Mesenchymal stem cell (in vitro differentiated cells and primary cell): Measurements from ENCODE around the gene CNKSR3. TPM values are rescaled to one million over a fixed set of nuclear protein-coding genes. Genes with fewer than 3 reads are reported as not detected.

ENCODE experiments used
- DNase-seq: peaks from one replicate; pipeline ENCODE4 v3.0.0-alpha.2; 2013
- H2AFZ ChIP-seq: one replicate; pipeline ENCODE4 v1.6.1; 2013; ENCODE audit warnings: low read depth, mild to moderate bottlenecking, control low read depth, inconsistent platforms, low read length, moderate library complexity
- H2AK5ac ChIP-seq: 2 replicates; pipeline ENCODE4 v1.6.1; 2013; ENCODE audit warnings: low read length, moderate library complexity, mild to moderate bottlenecking, inconsistent platforms; ENCODE audit not compliant: severe bottlenecking
- H2BK120ac ChIP-seq: one replicate; pipeline ENCODE4 v1.6.1; 2013; ENCODE audit warnings: low read depth, mild to moderate bottlenecking, inconsistent platforms, low read length, moderate library complexity
- H2BK12ac ChIP-seq, 2 experiments: one replicate each; pipeline ENCODE4 v1.6.1; 2013; ENCODE audit warnings: inconsistent platforms in 2 of 2, low read length in 2 of 2, mild to moderate bottlenecking in 2 of 2, moderate library complexity in 2 of 2, control low read depth in 1 of 2
- H2BK15ac ChIP-seq: one replicate; pipeline ENCODE4 v1.6.1; 2013; ENCODE audit warnings: mild to moderate bottlenecking, low read depth, inconsistent platforms; ENCODE audit not compliant: poor library complexity, severe bottlenecking
- H2BK5ac ChIP-seq: 2 replicates; pipeline ENCODE4 v1.6.1; 2013; ENCODE audit warnings: low read depth, mild to moderate bottlenecking, low read length, control low read depth, inconsistent platforms; ENCODE audit not compliant: poor library complexity, severe bottlenecking
- H3K14ac ChIP-seq, 2 experiments: one replicate each; pipeline ENCODE4 v1.6.1; 2013; ENCODE audit warnings: inconsistent platforms in 2 of 2, low read length in 2 of 2, control low read depth in 1 of 2, mild to moderate bottlenecking in 1 of 2, moderate library complexity in 1 of 2
- H3K18ac ChIP-seq, 2 experiments: one replicate each; pipeline ENCODE4 v1.6.1; 2013; ENCODE audit warnings: inconsistent platforms in 2 of 2, low read length in 2 of 2, control low read depth in 1 of 2, low read depth in 1 of 2, mild to moderate bottlenecking in 1 of 2
- H3K23ac ChIP-seq, 2 experiments: one replicate each; pipeline ENCODE4 v1.6.1; 2013; ENCODE audit warnings: inconsistent platforms in 2 of 2, low read length in 2 of 2, mild to moderate bottlenecking in 2 of 2, moderate library complexity in 2 of 2, control low read depth in 1 of 2
- H3K27ac ChIP-seq: 2 replicates; pipeline ENCODE4 v1.5.1; 2013; ENCODE audit warnings: mild to moderate bottlenecking, moderate library complexity, low read length, control low read depth, inconsistent platforms; ENCODE audit not compliant: poor library complexity, severe bottlenecking
- H3K27me3 ChIP-seq, 2 experiments: 2 replicates each; pipeline versions ENCODE4 v1.6.1 to v1.7.0; 2013; ENCODE audit warnings: low read length in 2 of 2, mild to moderate bottlenecking in 2 of 2, moderate library complexity in 2 of 2, control low read depth in 1 of 2, inconsistent platforms in 1 of 2; ENCODE audit not compliant: control insufficient read depth in 1 of 2, insufficient read depth in 1 of 2
- H3K36me3 ChIP-seq, 2 experiments: 2 replicates each; pipeline versions ENCODE4 v1.6.1 to v1.7.0; 2013; ENCODE audit warnings: low read length in 2 of 2, control low read depth in 1 of 2, inconsistent platforms in 1 of 2, low read depth in 1 of 2, mild to moderate bottlenecking in 1 of 2; ENCODE audit not compliant: insufficient read depth in 2 of 2, control insufficient read depth in 1 of 2
- H3K4ac ChIP-seq, 2 experiments: one replicate each; pipeline ENCODE4 v1.6.1; 2013; ENCODE audit warnings: inconsistent platforms in 2 of 2, low read length in 2 of 2, mild to moderate bottlenecking in 2 of 2, moderate library complexity in 2 of 2, control low read depth in 1 of 2, low read depth in 1 of 2
- H3K4me1 ChIP-seq: 2 replicates; pipeline ENCODE4 v1.6.1; 2013; ENCODE audit warnings: low read depth, low read length, control low read depth; ENCODE audit not compliant: control insufficient read depth, insufficient read depth
- H3K4me2 ChIP-seq: 2 replicates; pipeline ENCODE4 v1.6.1; 2013; ENCODE audit warnings: low read length, mild to moderate bottlenecking, inconsistent platforms; ENCODE audit not compliant: poor library complexity, severe bottlenecking
- H3K4me3 ChIP-seq, 2 experiments: 2 replicates each; pipeline versions ENCODE4 v1.5.1 to v1.7.0; 2013; ENCODE audit warnings: low read length in 2 of 2, mild to moderate bottlenecking in 2 of 2, control low read depth in 1 of 2, low read depth in 1 of 2; ENCODE audit not compliant: insufficient read depth in 1 of 2
- H3K79me1 ChIP-seq: replicated peaks from 2 replicates; pipeline ENCODE4 v1.6.1; 2013; ENCODE audit warnings: mild to moderate bottlenecking, control low read depth, low read length, inconsistent platforms; ENCODE audit not compliant: poor library complexity, severe bottlenecking
- H3K9ac ChIP-seq: 2 replicates; pipeline ENCODE4 v1.7.0; 2013; ENCODE audit warnings: mild to moderate bottlenecking, low read length, moderate library complexity
- H3K9me3 ChIP-seq: 2 replicates; pipeline ENCODE4 v1.7.0; 2013; ENCODE audit warnings: mild to moderate bottlenecking, low read length; ENCODE audit not compliant: control insufficient read depth
- H4K8ac ChIP-seq: one replicate; pipeline ENCODE4 v1.6.1; 2013; ENCODE audit warnings: inconsistent platforms, mild to moderate bottlenecking, low read length, moderate library complexity
- H4K91ac ChIP-seq: one replicate; pipeline ENCODE4 v1.6.1; 2013; ENCODE audit warnings: mild to moderate bottlenecking, low read length, inconsistent platforms
- WGBS: methylation state at CpG from one replicate; pipeline ENCODE4 v1.1.7; 2013; ENCODE audit warnings: mixed read lengths; 5-methylcytosine and 5-hydroxymethylcytosine counted together
- polyA plus RNA-seq, 2 experiments: library from polyadenylated mRNA; stranded (reverse); fragments of 200-250 nt; gene quantifications; one replicate each; pipeline ENCODE4 v1.2.3, GENCODE V29; 2013

The CNKSR3 gene
- polyA plus RNA-seq (2013, experiment 1 of 2), result 5.2 TPM
- polyA plus RNA-seq (2013, experiment 2 of 2), result 5.6 TPM

DNA sequence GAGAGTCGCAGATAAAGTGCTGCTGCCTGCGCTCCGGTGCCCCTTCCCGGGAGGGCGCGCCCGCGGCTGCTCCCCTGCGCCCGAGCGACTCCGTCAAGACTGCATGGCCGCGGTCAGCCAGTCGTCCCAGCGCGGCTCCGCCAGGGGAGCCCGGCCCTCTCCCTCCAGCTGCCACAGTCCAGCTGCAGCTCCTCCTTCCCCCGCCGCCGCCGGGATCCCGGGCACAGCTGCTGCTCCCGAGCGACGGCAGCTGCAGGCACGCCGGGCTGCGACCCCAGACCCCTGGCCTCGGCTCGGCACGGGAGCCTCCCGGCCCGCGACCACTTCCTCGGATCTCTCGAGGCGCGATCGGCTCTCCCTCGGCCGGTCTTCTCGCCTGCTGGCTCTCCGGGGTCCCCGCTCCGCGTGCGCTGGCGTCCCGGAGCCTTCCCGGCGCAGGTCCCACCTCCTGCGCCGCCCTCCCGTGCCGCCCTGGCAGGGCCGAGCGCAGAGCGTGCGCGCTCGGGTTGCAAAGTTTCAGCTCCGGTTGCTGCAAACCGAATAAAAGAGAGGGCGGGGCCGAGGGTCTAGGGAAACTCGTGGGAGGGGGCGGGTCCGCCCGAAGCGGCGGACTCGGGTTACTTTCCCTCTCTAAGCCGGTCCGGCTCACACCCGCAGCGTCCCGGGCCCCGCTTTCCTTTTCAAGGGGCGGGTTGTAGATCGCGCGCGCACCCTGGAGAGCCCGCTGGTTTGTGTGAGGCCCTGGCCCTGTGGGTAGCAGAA is at the start of gene CNKSR3:
CNKSR3 (minus strand) TSS at position 542 of the 762 bp plus-strand sequence. CDS start 571 bp downstream, outside the sequence.
- Histone ChIP-seq H3K36me3 (no peaks in the 10 kb centered on the region), H3K9ac (peak within 1 kb of the TSS; percentile 84), H2AFZ (peak within 1 kb of the TSS; percentile 94), H3K9me3 (no peaks in the 10 kb centered on the region), H2BK12ac (peak within 1 kb of the TSS in 1 of 2 experiments; percentile 98), H3K18ac (peak within 1 kb of the TSS; percentile 96 to 97), H2AK5ac (no peak within 1 kb of the TSS), H4K8ac (peak within 1 kb of the TSS; percentile 76), H4K91ac (peak within 1 kb of the TSS; percentile 72), H3K4me3 (peak within 1 kb of the TSS; percentile 91 to 96), H3K4ac (peak within 1 kb of the TSS; percentile 46 to 82), H3K79me1 (peaks cover 4% of the 10 kb centered on the region), H2BK5ac (peak within 1 kb of the TSS; percentile 97), H3K23ac (peak within 1 kb of the TSS in 1 of 2 experiments; percentile 93), H2BK15ac (peak within 1 kb of the TSS; percentile 76), H3K4me2 (peak within 1 kb of the TSS; percentile 41), H3K4me1 (peaks cover 7% of the 10 kb centered on the region), H2BK120ac (peak within 1 kb of the TSS; percentile 36), H3K14ac (peak within 1 kb of the TSS in 1 of 2 experiments; percentile 95), H3K27ac (peak within 1 kb of the TSS; percentile 94), H3K27me3 (no peaks in the 10 kb centered on the region)
- peak; percentile 95 for DNase-seq
- under 1% methylated on average over 78 of the region's 86 CpGs for WGBS

GRCh38 chr6:154558984-154559383 is 48.5 kb upstream of the CNKSR3 start:
- Histone ChIP-seq H4K8ac (no peak overlapping the region), H3K4me1 (peaks cover 8% of the 10 kb centered on the region), H3K4me3 (no peak overlapping the region), H2BK15ac (no peak overlapping the region), H4K91ac (no peak overlapping the region), H3K9me3 (no peaks in the 10 kb centered on the region), H2BK5ac (no peak overlapping the region), H3K79me1 (no peaks in the 10 kb centered on the region), H2BK120ac (no peak overlapping the region), H3K27me3 (peaks cover 0 to 11% of the 10 kb centered on the region in 2 experiments), H3K27ac (no peak overlapping the region), H3K9ac (no peak overlapping the region), H3K14ac (no peak overlapping the region), H3K18ac (no peak overlapping the region), H3K36me3 (no peaks in the 10 kb centered on the region), H3K4ac (no peak overlapping the region), H3K4me2 (no peak overlapping the region), H2AFZ (no peak overlapping the region), H2BK12ac (no peak overlapping the region), H2AK5ac (no peak overlapping the region), H3K23ac (no peak overlapping the region)
- DNase-seq, result no peak
- 48% methylated on average over 5 of the region's 5 CpGs for WGBS

DNA sequence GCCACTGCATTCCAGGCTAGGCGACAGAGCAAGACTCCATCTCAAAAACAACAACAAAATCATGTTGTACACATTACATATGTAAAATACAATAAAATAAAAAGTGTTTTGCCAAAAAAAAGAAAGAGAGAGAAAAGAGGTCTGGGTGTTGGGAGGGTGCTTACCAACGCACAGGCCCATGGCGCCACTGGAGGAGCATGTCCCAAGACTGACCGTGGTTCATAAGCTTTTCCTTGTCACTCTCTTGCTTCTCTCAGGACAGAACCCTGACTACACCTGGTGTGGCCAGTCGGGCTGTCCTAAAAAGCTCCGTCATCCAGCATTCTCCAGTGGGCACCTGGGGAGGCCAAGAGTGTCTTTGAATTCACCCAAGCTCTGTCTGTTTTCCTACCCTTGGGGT is 48.0 kb upstream of the CNKSR3 start:
- no peaks in the 10 kb centered on the region for H3K79me1 ChIP-seq
- H3K18ac ChIP-seq, result no peak overlapping the region
- H3K4me3 ChIP-seq, result no peak overlapping the region
- peak overlapping the region; percentile 54 for H2AK5ac ChIP-seq
- H4K8ac ChIP-seq, result no peak overlapping the region
- no peak overlapping the region for H3K27ac ChIP-seq
- H3K9ac ChIP-seq, result no peak overlapping the region
- H2BK15ac ChIP-seq, result no peak overlapping the region
- H4K91ac ChIP-seq, result no peak overlapping the region
- H3K4ac ChIP-seq, result no peak overlapping the region
- no peak overlapping the region for H2BK12ac ChIP-seq
- H3K4me1 ChIP-seq, result peaks cover 8% of the 10 kb centered on the region
- peaks cover 0 to 11% of the 10 kb centered on the region in 2 experiments for H3K27me3 ChIP-seq
- no peak overlapping the region for H3K4me2 ChIP-seq
- WGBS, result 96% methylated on average over 5 of the region's 6 CpGs
- H3K14ac ChIP-seq, result no peak overlapping the region
- no peak overlapping the region for H3K23ac ChIP-seq
- H3K36me3 ChIP-seq, result no peaks in the 10 kb centered on the region
- no peak overlapping the region for H2BK5ac ChIP-seq
- no peak overlapping the region for H2BK120ac ChIP-seq
- DNase-seq, result no peak
- H3K9me3 ChIP-seq, result no peaks in the 10 kb centered on the region
- no peak overlapping the region for H2AFZ ChIP-seq

- no peak overlapping the region for H3K4me3 ChIP-seq
- H2BK15ac ChIP-seq, result no peak overlapping the region
- H3K9me3 ChIP-seq, result no peaks in the 10 kb centered on the region
- H2AK5ac ChIP-seq, result no peak overlapping the region
- H3K23ac ChIP-seq, result no peak overlapping the region
- H4K91ac ChIP-seq, result no peak overlapping the region
- H4K8ac ChIP-seq, result no peak overlapping the region
- no peak overlapping the region for H2AFZ ChIP-seq
- H3K36me3 ChIP-seq, result no peaks in the 10 kb centered on the region
- H3K4me1 ChIP-seq, result peaks cover 10% of the 10 kb centered on the region
- peak overlapping the region; percentile 36 for H3K4me2 ChIP-seq
- no peak overlapping the region for H3K14ac ChIP-seq
- H3K9ac ChIP-seq, result no peak overlapping the region
- H3K18ac ChIP-seq, result no peak overlapping the region
- H3K27me3 ChIP-seq, result peaks cover 0 to 16% of the 10 kb centered on the region in 2 experiments
- no peak overlapping the region for H2BK12ac ChIP-seq
- no peak overlapping the region for H2BK120ac ChIP-seq
- no peak overlapping the region for H2BK5ac ChIP-seq
- 75% methylated on average over 2 of the region's 7 CpGs for WGBS
- peak overlapping the region; percentile 85 for H3K27ac ChIP-seq
- no peaks in the 10 kb centered on the region for H3K79me1 ChIP-seq
- DNase-seq, result peak; percentile 23
- H3K4ac ChIP-seq, result no peak overlapping the region
Observed at GRCh38 chr6:154555073-154555677, 44.7 kb upstream of the CNKSR3 start.
